NCI-H1436 treated with DMSO at 0.1 percent for 48 hours (cell line): ENCODE measurements around the gene OTOP1.
"Not testable (repeated sequence)": the region's sequence is repeated elsewhere in the genome, so short reads cannot be mapped to it uniquely, and the experiment has no call there.

Source experiments
- DNase-seq: peaks from one replicate; lab custom pipeline; 2025; lab: John Stamatoyannopoulos, UW

Gene OTOP1

GRCh38 chr4:4226606-4227438 lies at the start of gene OTOP1:
OTOP1 (minus strand) TSS chr4:4226929; CDS start chr4:4226864, 65 bp downstream.
- DNase-seq: no peak

GRCh38 chr4:4274226-4274625 lies 47.5 kb upstream of the OTOP1 start:
- DNase-seq: no peak

- no peak for DNase-seq
Measured at GRCh38 chr4:4271912-4272311, 45.2 kb upstream of the OTOP1 start.

- DNase-seq: no peak
Measured at GRCh38 chr4:4270529-4270928, 43.8 kb upstream of the OTOP1 start.

- no peak for DNase-seq
Measured at GRCh38 chr4:4269856-4270255, 43.1 kb upstream of the OTOP1 start.

- DNase-seq: no peak
Measured at GRCh38 chr4:4269331-4269731, 42.6 kb upstream of the OTOP1 start.

GRCh38 chr4:4268776-4269175 lies 42.0 kb upstream of the OTOP1 start:
- DNase-seq: no peak

GRCh38 chr4:4267981-4268380 lies 41.3 kb upstream of the OTOP1 start:
- DNase-seq: no peak

- DNase-seq: no peak
Measured at GRCh38 chr4:4260185-4260751, 33.5 kb upstream of the OTOP1 start.

GRCh38 chr4:4259484-4260100 lies 32.9 kb upstream of the OTOP1 start:
- DNase-seq: no peak

GRCh38 chr4:4257705-4258104 lies 31.0 kb upstream of the OTOP1 start:
- not testable (repeated sequence) for DNase-seq

- no peak for DNase-seq
Measured at GRCh38 chr4:4256799-4257198, 30.1 kb upstream of the OTOP1 start.

- DNase-seq: no peak
Measured at GRCh38 chr4:4254666-4255065, 27.9 kb upstream of the OTOP1 start.

- no peak for DNase-seq
Measured at GRCh38 chr4:4254199-4254598, 27.5 kb upstream of the OTOP1 start.

GRCh38 chr4:4249866-4250265 lies 23.1 kb upstream of the OTOP1 start:
- DNase-seq: no peak

- DNase-seq: not testable (repeated sequence)
Measured at GRCh38 chr4:4249342-4249741, 22.6 kb upstream of the OTOP1 start.

GRCh38 chr4:4248885-4249203 lies 22.1 kb upstream of the OTOP1 start:
- DNase-seq: no peak

- no peak for DNase-seq
Measured at GRCh38 chr4:4248029-4248884, 21.5 kb upstream of the OTOP1 start, which contains the start of gene TMEM128. TMEM128 (minus strand) TSS chr4:4248223; CDS start chr4:4248202, 21 bp downstream.

GRCh38 chr4:4247696-4248028 lies 20.9 kb upstream of the OTOP1 start:
- DNase-seq: no peak

- no peak for DNase-seq
Measured at GRCh38 chr4:4245172-4245571, 18.4 kb upstream of the OTOP1 start.

- not testable (repeated sequence) for DNase-seq
Measured at GRCh38 chr4:4239551-4239950, 12.8 kb upstream of the OTOP1 start.

- DNase-seq: no peak
Measured at GRCh38 chr4:4233610-4234009, 6.9 kb upstream of the OTOP1 start.

- DNase-seq: no peak
Measured at GRCh38 chr4:4228356-4228668, 1.6 kb upstream of the OTOP1 start.
